Smooth muscle cell of the coronary artery (primary cell): ENCODE results near the gene LCE4A. TPM values are rescaled to one million over a fixed set of nuclear protein-coding genes. Genes with fewer than 3 reads are reported as not detected.

Source experiments
- total RNA-seq: library from RNA; depleted of rRNA; stranded (reverse); fragments of >200 nt; gene quantifications from 2 replicates; pipeline ENCODE4 v1.2.3, GENCODE V29; 2014; ENCODE audit warnings: low replicate concordance

The LCE4A gene, protein sequence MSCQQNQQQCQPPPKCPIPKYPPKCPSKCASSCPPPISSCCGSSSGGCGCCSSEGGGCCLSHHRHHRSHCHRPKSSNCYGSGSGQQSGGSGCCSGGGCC
- not detected in 2 replicates for total RNA-seq

DNA sequence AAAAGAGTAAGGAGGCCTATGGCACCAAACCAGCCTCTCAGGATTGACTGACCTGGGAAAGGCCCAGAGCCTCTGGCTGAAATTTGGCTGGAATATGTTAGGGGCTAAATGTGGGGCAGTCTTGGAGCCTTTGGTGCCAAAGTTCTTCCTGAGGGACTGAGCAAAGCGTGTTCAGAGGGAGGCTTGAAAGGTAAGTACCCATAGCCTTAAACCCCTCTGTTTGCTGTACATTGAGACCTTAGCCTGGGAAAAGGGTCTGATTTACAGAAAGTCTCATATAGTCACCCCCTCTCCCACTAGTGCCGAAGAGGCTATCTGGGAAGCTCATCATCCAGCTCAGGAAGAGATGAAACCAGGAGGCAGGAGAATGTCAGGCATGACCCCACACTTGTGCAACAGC lies at the start of gene LCE4A:
TSS of gene LCE4A (plus strand) at position 301 of the 400 bp plus-strand sequence. CDS start 916 bp downstream, outside the sequence.

DNA sequence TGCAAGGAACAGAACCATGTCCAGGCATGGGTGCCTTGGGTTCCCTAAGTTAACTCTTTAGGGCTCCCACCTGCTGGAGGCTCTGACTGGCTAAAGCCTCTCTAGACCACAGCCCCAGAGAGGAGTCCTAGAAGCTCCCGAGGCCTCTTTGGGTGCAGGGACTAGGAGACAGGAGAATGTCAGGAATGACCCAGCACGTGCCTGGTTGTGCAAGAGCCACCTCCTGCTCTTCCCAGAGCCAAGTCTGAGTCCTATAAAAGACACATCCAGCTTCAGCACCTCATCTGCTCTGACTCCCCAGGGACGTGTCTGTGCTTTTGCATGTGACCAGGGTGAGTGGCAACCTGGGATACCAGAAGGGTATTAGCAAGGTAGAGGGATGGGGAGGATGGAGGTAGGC lies 44.9 kb upstream of the LCE4A start, which contains the start of gene LCE2D:
TSS of gene LCE2D (plus strand) at position 283 of the 400 bp plus-strand sequence. CDS start 726 bp downstream, outside the sequence.

DNA sequence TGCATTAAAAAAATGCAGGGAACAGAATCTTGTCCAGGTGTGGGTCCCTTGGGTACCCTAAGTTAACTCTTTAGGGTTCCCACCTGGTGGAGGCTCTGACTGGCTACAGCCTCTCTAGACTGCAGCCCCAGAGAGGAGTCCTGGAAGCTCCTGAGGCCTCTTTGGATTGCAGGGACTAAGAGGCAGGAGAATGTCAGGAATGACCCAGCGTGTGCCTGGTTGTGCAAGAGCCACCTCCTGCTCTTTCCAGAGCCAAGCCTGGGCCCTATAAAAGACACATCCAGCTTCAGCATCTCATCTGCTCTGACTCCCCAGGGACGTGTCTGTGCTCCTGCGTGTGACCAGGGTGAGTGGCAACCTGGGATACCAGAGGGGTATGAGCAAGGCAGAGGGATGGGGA lies 33.0 kb upstream of the LCE4A start, which contains the start of gene LCE2C:
TSS of gene LCE2C (plus strand) at position 297 of the 400 bp plus-strand sequence. CDS start 737 bp downstream, outside the sequence.

DNA sequence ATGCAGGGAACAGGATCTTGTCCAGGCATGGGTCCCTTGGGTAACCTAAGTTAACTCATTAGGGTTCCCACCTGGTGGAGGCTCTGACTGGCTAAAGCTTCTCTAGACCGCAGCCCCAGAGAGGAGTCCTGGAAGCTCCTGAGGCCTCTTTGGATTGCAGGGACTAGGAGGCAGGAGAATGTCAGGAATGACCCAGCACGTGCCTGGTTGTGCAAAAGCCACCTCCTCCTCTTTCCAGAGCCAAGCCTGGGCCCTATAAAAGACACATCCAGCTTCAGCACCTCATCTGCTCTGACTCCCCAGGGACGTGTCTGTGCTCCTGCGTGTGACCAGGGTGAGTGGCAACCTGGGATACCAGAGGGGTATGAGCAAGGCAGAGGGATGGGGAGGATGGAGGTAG lies 22.1 kb upstream of the LCE4A start, which contains the start of gene LCE2B:
TSS of gene LCE2B (plus strand) at position 301 of the 400 bp plus-strand sequence. CDS start 721 bp downstream, outside the sequence.

DNA sequence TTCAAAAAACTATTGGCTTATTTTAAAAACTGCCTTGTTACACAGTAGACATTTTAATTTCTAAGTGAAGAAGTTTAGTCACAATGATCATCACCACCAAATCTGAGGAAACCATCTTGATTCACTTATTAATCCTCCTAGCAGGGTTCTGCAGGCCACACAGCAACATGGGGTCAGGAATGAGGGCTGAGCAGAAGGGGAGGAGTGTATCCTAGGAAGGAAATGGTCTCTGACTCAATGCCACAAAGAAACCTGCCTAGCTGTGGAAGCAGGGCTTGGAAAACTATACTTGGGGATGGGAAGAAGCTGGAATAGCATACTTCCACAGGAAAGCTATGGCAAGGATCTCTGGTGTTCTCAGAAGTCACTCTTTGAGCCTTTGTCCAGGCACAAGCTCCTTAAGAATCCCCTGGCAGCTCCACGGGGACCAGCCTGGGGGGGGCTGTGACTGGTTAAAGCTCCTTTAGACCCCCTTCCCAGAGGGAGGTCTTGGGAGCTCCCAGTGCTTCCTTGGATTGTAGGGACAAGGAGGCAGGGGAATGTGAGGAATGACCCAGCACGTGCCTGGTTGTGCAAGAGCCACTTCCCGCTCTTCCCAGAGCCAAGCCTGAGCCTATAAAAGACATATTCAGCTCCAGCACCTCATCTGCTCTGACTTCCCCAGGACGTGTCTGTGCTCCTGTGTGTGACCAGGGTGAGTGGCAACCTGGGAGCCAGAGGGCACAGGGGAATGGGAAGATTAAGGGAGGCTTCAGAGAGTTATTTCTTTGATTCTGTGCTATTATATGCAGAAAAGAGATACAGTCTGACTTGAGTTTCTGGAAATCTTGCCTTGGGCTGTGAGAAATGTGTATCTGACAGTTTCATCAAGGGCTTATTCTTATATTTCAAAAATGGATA lies 10.0 kb upstream of the LCE4A start, which contains the start of gene LCE2A:
TSS of gene LCE2A (plus strand) at position 645 of the 900 bp plus-strand sequence. CDS start 557 bp downstream, outside the sequence.

DNA sequence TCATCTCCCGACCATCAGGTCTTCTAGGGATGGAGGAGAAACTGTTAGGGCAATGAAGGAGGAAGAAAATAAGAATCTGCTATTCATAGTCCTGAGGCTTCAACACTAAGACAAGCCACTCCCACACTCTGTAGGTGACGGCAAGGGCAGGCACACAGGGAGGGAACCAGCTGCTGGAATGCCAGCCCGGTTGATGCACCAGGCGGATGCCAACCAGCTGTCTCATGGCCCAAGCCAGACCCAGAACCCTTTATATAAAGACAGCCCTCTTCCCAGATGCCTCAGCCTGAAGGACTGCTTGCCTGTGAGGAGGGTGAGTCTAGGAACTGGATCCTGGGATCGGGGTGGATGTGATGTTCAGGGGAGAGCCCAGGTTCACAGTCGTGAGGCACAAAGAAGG lies 49.8 kb downstream of the LCE4A start, which contains the start of gene KPRP:
TSS of gene KPRP (plus strand) at position 279 of the 400 bp plus-strand sequence. CDS start 1,564 bp downstream, outside the sequence.

Other genes starting within 250 kb of the LCE4A start
- not detected in 2 replicates for gene LCE5A, start 197.4 kb upstream of the LCE4A start, total RNA-seq
- gene CRCT1, start 193.7 kb upstream of the LCE4A start, total RNA-seq, result not detected in 2 replicates
- not detected in 2 replicates for gene LCE3E, start 141.4 kb upstream of the LCE4A start, total RNA-seq
- gene LCE3D, start 127.6 kb upstream of the LCE4A start, total RNA-seq, result not detected in 2 replicates
- not detected in 2 replicates for gene LCE3C, start 107.9 kb upstream of the LCE4A start, total RNA-seq
- not detected in 2 replicates for gene LCE3B, start 94.3 kb upstream of the LCE4A start, total RNA-seq
- gene LCE3A, start 85.1 kb upstream of the LCE4A start, total RNA-seq, result not detected in 2 replicates
- gene LCE2D, start 44.8 kb upstream of the LCE4A start, total RNA-seq, result not detected in 2 replicates
- gene LCE2C, start 32.9 kb upstream of the LCE4A start, total RNA-seq, result not detected in 2 replicates
- gene LCE2B, start 22.0 kb upstream of the LCE4A start, total RNA-seq, result not detected in 2 replicates
- gene LCE2A, start 9.8 kb upstream of the LCE4A start, total RNA-seq, result not detected in 2 replicates
- not detected in 2 replicates for gene KPRP, start 49.9 kb downstream of the LCE4A start, total RNA-seq
- not detected in 2 replicates for gene LCE1F, start 67.0 kb downstream of the LCE4A start, total RNA-seq
- not detected in 2 replicates for gene LCE1E, start 78.1 kb downstream of the LCE4A start, total RNA-seq
- not detected in 2 replicates for gene LCE1D, start 88.6 kb downstream of the LCE4A start, total RNA-seq
- gene LCE1C, start 98.5 kb downstream of the LCE4A start, total RNA-seq, result not detected in 2 replicates
- not detected in 2 replicates for gene LCE1B, start 103.8 kb downstream of the LCE4A start, total RNA-seq
- not detected in 2 replicates for gene LCE1A, start 119.3 kb downstream of the LCE4A start, total RNA-seq
- not detected in 2 replicates for gene LCE6A, start 134.7 kb downstream of the LCE4A start, total RNA-seq
- not detected in 2 replicates for gene LCE7A, start 151.8 kb downstream of the LCE4A start, total RNA-seq
- 0.35 TPM in 1 of 2 replicates, not detected in the other for gene SMCP, start 170.2 kb downstream of the LCE4A start, total RNA-seq
- not detected in 2 replicates for gene IVL, start 200.4 kb downstream of the LCE4A start, total RNA-seq
- gene SPRR5, start 239.0 kb downstream of the LCE4A start, total RNA-seq, result not detected in 2 replicates